PC-3 (cell line): ENCODE results near the gene TCHP.

Experiments used
- EZH2 ChIP-seq: fragments of 300-600 bp; sonication (generic); IDR thresholded peaks from one replicate; pipeline ENCODE4 v1.6.1; 2017; ENCODE audit warnings: antibody characterized with exemption, mild to moderate bottlenecking, low read length; ENCODE audit not compliant: unreplicated experiment
- EZH2phosphoT487 ChIP-seq: fragments of 300-600 bp; sonication (generic); IDR thresholded peaks from 2 replicates; pipeline ENCODE4 v1.6.1; 2018; ENCODE audit warnings: mild to moderate bottlenecking, antibody characterized with exemption, low read length, borderline replicate concordance
- TF ChIP-seq, protein P1 (sequence below): fragments of 300-600 bp; sonication (generic); conservative IDR thresholded peaks from 2 replicates; pipeline ENCODE4 v1.5.1; 2017; ENCODE audit warnings: antibody characterized with exemption, low read depth, mild to moderate bottlenecking, low read length

DNA sequence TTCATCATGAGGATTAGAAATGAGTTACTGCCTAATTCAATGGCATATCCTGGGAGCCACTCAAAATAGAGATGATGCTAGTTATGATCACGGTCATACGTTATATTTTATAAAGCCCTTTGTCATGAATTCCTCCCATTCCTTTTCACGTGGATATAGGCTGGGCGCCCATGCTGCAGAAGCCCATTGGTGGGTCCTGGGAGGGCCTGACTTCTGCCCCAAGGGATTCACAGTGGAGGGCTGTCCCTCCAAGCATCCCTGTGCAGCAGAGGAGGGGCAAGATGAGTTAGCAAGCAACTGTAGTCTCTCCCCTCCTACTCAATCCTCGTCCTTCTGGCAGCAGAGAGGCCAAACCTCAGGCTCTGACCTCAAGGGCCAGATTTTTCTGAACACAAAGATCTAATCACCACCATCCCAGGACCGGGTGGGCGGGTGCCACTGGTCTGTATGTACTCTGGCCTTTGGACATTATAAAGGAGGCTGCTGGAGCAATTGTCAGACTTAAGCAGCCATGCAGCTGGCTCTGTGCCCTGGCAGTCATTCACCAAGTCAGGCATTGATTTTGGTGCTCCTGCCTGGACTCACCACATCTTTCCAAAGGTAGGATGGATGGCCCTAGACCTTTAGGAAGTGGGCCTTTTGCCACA, 28.3 kb upstream of the TCHP start:
- TF ChIP-seq, protein P1, sequence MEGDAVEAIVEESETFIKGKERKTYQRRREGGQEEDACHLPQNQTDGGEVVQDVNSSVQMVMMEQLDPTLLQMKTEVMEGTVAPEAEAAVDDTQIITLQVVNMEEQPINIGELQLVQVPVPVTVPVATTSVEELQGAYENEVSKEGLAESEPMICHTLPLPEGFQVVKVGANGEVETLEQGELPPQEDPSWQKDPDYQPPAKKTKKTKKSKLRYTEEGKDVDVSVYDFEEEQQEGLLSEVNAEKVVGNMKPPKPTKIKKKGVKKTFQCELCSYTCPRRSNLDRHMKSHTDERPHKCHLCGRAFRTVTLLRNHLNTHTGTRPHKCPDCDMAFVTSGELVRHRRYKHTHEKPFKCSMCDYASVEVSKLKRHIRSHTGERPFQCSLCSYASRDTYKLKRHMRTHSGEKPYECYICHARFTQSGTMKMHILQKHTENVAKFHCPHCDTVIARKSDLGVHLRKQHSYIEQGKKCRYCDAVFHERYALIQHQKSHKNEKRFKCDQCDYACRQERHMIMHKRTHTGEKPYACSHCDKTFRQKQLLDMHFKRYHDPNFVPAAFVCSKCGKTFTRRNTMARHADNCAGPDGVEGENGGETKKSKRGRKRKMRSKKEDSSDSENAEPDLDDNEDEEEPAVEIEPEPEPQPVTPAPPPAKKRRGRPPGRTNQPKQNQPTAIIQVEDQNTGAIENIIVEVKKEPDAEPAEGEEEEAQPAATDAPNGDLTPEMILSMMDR: no peak
- no peak for TF ChIP-seq EZH2
- no peak for TF ChIP-seq EZH2phosphoT487
